HG02885 (cell line): Measurements from ENCODE around the gene DSCAM.

ENCODE experiments used
- ATAC-seq: cut with Tn5 transposase; IDR thresholded peaks from one replicate; pipeline ENCODE4 v1.9.1; 2021; ENCODE audit warnings: mild to moderate bottlenecking; ENCODE audit not compliant: unreplicated experiment, poor library complexity

Gene DSCAM

DNA sequence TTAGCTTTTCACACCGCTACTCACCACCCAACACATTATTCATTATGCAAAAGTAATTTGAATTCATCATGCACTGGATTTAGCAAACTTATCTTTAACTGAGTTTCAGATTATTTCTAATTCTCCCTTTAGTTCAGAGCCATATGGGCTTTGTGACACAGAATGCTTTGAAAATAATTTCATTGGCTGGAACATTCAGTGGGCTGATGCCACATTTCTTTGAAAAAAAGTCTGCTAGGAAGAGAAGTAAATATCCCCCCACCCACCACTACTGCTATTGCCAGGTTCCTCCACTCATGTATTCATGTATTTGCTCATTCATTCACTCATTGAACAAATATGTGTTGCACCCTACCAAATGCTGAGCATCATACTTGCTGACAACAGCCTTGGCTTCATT is 280.5 kb downstream of the DSCAM start:
- no peak for ATAC-seq

DNA sequence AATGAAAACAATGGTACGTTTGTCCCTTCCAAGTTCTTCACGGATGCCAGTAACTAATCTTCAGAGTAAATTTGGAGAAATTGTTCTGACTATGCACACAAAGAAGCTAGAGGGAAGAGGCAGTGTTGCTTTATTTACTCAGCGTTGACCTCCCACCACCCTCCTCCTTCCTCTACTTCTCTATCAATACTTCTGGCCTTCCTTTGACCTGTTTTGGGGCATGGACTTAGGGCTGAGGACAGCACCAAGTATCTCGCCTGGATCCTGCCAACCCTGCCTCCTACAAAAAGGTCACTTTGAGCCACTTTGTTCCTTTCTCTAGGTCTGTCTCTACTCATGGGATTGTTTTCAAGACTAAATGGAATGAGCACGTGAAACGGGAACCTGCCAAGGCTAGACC is 282.6 kb downstream of the DSCAM start:
- ATAC-seq: no peak

DNA sequence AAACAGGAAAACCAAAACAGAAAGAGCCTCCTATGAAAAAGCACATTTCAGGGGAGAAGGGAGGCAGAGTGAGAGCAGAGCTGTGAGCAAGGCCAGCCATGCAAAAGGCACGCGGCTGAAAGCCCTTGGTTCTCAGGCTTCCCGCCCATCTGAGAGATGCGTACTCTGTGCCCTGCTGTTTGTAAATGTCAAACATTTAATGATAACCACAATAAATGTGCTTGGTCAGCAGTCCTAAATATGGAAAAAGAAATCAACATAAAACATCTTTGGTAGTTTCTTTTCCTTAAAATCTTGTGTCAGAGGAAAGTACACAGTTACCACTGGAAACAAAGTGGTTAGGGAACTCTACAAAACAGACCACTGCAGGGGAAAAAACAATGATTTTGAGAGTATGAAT is 283.1 kb downstream of the DSCAM start:
- ATAC-seq: no peak

DNA sequence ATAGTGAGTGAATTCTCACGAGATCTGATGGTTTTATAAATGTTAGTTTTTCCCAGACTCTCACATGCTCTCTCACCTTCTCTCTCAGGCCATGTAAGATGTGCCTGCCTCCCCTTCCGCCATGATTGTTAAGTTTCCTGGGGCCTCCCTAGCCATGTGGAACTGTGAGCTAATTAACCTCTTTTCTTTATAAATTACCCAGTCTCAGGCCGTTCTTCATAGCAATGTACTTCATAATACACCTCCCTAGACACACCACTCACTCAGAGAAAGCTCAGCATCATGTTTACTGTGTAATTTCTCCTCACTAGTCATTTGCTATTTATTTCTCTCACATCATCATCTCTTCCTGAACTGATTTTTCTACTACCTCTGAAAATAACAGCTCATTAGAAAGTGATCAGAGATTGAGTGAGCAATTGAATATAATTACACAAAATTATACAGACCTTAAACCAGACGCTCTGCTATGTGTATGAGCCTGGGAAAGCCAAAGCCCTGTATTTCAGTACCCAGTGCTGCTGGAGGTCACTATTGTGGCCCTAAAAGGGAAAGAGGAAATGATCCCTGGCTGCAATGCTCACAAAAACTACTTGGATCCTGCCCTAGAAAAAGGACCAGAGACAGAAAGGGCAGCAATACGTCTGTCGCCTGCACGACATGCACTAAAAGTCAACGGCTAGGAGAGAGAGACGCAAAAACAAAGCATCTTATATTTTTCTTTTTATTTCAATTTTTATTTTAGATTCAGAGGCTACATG is 284.5 kb downstream of the DSCAM start:
- no peak for ATAC-seq

DNA sequence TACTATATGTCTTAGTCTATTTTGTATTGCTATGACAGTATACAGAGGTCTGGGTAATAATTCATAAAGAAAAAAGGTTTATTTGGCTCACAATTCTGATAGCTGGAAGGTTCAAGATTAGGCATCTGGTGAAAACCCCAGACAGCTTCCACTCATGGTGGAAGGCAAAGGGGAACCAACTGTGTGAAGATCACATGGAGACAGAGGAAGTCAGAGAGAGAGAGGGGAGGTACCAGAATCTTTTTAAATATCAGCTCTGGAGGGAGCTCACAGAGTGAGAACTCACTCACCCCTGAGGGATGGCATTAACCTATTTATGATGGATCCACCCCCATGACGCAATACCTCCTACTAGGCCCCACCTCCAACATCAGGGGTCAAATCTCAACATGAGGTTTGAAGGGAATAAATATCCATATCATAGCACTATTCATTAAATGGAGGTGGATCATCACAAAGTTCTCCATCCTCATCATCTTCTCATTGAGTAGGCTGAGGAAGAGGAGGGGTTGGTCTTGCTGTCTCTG is 290.5 kb downstream of the DSCAM start:
- ATAC-seq: no peak

DNA sequence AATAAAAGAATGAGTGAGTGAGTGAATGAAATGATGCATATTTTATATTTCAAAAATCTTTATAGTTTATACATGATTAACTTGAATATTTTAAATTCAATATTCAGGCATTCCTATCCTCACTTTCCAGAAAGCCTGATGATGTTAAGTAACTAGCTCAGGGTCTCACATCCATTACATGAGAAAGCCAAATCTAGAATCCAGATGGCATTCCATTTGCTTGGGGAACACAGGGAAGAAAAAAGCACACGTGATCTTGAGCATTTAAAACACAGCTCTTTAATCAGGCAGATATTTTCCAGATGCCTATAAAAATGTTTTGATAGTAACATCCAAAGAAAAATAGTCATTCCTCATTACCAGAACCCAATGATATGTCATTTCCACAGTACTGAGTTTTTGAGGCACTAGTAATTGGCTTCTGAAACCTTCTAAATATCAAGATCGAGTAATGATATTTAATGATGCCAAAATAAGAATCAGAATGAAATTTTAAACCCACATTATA is 291.9 kb downstream of the DSCAM start:
- ATAC-seq: no peak

DNA sequence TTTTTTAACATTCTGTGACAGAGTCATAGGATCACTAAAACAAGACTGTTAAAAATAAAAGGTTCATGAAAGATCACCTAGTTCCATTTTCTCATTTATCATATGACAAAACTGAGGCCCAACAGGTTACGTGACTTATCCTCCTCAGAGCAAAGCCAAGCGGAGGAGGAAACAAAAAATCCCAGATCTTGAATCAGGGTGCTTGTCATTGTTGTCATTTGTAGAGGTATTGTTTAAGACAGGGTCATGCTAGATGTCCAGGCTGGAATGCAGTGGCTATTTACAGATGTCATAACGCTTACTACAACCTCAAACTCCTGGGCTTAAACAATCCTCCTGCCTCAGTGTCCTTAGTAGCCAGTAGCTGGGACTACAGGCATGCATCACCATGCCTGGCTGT is 293.2 kb downstream of the DSCAM start:
- ATAC-seq: no peak

DNA sequence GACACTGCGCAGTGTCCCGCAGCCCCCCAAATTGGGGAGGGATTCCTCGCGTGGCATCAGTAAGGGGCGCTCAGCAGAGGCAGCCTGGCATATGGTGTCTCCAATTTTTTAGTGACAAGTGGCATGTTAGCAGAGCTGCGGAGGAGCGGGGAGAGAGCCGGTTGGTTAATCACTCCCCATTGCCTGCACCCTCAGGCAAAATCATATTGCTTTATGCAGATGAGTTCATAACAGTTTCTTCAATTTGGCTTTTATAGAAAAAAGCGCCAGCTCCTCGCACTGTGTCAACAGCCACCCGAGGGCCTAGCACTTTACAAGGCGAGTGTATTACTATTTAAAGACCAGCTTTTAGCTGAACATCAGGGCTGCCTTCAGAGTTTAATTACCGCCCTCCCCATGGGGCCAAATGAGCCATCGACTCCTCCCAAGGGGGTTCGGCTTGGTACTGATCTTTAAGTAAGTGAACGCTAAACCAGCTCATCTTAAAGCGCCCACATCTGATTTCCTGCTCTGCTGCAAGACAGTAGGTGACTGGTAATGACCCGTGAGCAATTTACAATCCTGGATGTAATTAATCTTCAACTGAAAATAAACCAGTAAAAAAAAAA is 298.9 kb downstream of the DSCAM start:
- no peak for ATAC-seq

DNA sequence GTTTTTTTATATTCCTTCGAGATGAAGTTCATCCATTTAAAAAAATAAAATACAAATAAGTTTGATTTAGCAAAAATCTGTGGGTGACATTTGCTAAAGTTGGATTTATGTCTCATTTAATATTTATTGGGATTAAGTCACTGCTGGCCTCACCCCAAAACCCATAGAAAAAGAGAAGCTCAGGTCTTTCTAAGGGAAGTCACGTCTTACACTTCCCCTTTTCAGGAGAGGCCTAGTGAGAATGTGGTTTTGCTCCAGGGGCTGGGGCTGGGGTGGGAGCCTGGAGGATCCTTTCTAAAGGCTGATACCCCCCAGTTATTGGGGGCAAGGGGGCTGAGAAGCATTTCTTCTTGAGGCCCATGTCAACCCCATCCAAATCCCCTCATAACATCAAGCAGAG is 300.3 kb downstream of the DSCAM start:
- ATAC-seq: no peak

DNA sequence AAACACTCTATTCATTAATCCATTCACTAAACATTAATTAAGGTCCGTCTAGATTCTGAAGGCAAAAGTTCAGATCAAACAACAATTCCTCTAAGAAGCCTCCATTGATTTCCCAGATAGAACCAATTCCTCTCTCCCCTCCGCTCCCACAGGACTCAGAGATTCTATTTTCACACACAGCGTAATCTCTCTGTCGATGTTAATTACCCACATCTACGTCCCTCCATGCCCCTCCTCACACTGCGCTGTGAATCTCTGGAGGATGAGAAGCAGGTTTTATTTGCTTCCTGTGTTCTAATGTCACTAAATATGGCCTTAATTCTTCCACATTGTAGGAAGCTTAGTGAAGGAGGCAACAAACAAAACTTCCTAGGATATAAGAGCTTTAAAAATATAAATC is 306.7 kb downstream of the DSCAM start:
- ATAC-seq: no peak

DNA sequence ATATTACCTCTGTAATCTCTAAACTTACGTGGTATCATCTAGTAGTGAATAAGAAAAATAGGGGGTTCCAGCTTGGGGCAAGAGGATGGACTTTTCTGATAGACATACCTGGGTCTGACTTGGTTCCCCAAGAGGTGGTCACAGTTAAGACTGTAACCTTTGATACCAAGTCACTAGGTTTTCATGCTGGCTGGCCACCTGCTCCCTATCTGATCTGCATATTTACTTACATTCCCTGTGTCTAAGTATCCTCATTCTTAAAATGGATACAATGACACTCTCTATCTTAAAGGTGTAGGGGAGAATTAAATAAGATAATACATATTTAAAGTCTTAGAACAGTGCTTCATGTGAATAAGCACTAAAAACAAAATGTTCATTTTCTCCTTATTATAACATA is 312.1 kb downstream of the DSCAM start:
- ATAC-seq: no peak

DNA sequence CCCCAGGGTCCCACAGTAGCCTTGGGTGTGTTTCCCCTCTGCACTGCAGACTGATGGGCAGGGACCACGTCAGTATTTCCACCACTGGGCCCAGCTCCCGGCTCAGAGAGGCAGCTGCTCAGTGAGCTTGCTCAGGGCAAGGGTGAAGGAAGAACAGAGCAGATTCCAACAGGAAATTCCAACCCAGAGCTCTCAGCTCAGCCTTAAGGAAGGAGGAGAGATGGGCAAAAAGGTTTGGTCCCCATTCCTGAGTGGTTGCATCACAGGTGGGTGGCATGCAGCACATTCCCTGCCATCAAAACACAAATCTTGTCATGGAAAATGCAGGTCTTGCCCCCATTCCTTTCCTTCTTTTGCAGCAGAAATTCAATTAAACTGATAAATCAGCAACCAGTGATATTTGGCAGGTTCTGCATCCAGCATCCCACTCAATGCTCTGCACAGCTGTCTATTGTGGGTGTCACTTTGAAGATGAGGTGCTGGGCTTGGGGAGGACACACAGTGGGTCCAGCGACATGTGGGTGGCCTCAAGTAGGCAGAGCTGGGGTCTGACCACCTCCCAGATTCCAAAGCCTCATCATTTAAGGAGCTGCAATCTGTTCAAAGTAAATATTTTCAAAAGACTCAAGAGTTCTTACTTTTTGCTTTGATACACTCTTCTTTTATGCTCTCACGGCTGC is 315.4 kb downstream of the DSCAM start:
- ATAC-seq: no peak

DNA sequence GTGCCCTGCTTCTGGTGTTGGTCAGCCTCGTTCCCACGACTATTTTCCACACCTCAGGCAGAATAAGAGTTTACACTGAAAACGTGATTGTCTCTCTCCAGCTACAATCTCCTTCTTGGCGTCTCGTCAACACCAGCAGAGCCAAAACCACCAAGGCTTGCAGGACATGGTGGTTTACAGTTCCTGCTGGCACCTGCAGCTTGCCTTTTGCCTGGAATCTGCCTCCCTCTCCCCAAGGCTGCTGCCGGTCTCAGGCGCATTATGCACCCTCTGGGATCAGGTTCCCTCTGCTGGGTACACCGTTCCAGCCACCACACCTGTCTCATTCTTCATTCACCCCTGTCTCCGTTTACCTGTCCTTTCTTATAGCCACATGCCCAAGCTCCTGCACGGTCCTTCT is 315.9 kb downstream of the DSCAM start:
- no peak for ATAC-seq

DNA sequence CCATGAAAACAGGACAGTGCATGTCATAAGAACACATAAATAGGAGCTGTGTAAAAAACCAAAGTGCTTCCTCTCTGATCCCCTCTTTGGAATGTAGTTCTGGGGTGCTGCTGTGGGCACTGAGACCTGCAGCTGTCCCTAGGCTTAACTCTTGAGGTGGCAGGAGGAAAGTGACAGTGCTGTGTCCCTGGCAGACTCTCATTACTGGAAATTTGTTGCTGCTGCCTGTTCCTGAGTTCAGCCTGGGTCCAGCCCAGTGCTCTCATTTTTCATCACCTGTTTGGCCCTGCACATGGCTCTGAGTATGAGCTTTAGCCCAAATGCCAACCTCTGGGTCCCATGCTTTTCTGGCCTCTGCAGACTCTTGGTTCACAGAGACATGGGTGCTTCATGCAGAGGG is 329.3 kb downstream of the DSCAM start:
- ATAC-seq: no peak

DNA sequence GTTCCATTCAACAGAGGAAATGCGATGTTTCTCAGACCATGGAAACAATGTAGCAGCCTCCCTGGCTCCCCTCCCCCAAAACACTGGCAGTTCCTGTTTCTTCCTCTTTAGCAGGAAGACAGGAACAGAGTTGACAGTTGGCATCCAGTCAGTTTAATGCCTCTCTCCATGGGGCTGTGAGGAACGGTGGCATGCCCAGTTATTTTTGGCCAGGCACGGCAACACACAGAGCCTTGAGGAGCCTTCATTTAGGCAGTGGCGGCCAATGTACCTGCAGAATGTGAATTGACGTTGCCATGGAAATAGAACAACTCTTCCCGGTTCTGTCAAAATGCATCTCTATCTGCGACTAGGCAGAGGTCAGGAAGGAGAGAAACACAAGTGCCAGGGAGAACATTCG is 330.6 kb downstream of the DSCAM start:
- ATAC-seq: no peak

DNA sequence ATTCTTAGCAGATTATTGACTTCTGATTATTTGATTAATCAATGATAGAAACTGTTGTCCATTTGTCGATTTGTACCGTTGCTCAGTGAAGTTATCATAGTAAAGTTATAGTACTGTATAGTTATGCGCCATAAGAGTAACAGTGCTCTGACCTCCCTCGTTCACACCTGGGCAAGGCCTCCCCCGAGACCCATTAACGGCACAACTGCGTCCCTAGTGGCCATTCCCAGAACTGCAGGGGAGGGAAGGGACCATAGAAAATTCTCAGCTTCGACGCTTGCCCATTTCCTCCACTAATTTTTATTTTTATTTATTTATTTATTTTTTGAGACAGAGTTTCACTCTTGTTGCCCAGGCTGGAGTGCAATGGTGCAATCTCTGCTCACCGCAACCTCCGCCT is 334.4 kb downstream of the DSCAM start:
- no peak for ATAC-seq

DNA sequence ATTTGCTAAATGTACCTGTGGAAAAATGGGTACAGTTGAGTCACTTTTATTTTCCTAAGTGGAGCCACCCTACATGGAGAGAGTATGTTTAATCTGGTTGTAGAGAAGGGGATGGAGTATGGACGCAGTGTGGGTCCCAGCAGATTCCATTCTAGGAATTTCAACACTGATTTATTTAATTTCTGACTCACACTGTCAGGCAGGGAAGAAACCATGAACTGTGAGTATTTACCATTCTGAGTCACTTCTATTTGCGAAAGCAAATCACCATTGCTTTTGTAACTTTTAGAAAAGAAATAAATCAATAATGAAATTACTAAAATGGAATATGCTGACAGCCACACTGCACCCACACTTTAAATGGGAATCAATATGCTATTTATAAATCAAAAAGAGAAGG is 339.0 kb downstream of the DSCAM start:
- no peak for ATAC-seq

DNA sequence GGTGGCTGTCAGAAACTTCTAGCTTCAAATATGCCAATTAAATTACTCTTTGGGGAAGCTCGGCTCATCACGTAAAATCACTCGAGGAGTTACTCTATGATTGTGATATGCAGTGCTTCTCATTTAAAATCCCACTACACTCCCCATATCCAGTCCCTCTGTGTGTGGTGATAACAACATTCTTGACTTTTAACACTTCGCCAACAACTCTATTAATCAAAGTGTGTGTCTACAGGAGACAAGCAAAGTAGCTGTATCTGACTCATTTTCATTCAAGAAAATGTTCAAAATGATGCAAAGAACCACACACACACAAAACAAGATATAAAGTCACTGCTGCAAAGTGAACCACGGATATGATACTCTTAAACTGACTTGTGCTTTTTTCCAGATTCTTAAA is 341.3 kb downstream of the DSCAM start:
- no peak for ATAC-seq

DNA sequence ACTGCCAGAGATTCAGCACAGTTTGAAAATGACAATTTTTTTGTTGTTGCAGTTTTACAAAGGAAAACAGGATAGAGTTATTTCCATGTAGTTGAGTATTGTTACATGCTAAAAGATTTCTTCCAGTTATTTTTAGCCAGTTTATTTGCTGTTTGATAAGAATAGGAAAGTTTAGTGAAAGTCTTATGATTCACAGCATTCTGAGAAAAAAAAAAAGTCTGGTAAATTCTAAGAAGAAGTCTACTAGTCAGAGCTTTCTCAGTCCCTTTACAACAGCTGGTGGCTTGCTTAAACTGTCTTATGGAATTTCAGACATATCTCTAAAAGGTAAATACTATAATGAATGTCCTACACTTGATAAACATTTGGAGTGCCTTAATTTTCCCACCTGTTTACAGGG is 341.7 kb downstream of the DSCAM start:
- ATAC-seq: no peak

DNA sequence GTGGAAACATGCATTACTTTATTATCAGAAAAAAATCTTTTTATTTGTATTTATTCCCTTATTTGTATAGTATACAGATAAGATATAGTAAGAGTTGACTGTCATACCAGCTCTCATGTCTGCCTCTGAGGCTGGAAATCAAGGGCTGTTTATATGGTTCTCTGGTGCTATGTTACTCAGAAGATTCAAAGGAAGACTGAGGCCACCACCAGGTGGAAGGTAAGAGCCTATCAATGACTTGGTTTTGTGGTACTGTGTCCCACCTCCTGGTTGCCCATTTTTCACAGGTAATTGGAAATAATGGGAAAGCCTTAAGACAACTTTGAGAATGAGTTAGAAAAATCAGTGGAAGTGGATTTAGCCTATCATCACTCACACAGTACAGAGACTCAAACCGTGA is 342.1 kb downstream of the DSCAM start:
- ATAC-seq: no peak

DNA sequence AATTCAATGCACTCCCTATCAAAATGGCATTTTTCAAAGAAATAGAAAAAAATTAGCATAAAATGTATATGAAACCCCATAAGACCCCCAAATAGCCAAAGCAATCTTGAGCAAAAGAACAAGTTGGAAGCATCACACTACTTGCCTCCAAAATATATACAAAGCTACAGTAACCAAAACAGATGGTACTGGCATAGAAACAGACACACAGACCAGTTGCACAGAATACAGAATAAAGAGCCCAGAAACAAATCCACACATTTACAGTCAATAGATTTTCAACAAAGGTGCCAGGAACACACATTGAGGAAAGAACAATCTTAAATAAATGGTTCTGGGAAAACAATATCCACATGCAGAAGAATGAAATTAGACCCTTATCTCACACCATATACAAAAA is 350.8 kb downstream of the DSCAM start:
- no peak for ATAC-seq
